RKO (cell line): ENCODE data around the gene SPEN.
A peak's percentile ranks its signal among the peaks of the same experiment; 100 is the strongest.

Experiments used
- DNase-seq: peaks from one replicate; pipeline ENCODE4 v3.0.0-alpha.2; 2016; ENCODE audit warnings: low spot score

Gene SPEN

DNA sequence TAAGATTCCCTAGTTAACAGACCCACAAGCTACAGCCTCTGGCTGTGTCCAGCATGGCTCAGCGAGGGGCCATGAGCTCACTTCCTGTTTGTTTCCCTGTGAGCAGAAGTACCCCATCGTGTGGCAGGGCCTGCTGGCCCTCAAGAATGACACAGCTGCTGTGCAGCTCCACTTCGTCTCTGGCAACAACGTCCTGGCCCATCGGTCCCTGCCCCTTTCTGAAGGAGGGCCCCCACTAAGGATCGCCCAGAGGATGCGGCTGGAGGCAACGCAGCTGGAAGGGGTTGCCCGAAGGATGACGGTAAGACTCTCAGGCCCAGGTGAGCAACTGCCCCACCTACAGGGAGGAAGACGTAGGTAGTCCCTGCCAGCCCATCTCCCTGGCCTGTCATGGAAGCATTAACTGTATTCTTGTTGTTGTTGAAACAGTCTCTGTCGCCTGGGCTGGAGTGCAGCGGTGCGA is 90.2 kb downstream of the SPEN start:
- peak; percentile 55 for DNase-seq

DNA sequence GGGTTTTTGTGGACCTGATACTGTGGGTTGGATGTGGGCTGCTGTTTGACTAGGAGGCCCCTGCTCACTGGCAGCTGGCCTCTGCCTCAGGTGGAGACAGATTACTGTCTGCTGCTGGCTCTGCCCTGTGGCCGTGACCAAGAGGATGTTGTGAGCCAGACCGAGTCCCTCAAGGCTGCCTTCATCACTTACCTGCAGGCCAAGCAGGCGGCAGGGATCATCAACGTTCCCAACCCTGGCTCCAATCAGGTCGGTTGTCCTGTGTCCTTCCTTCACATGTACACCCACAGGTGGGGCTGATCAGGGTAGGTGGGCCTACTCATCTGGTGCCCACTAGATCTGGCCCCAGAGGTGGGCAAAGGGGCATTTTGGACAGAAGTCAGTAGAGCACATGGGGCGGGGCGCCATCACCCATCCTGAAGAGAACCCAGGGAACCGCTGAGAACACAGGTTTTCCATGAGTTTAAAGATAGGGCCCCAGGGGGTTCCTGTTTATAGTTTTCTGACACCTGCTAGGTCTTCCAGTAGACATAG is 91.2 kb downstream of the SPEN start:
- DNase-seq, result no peak

DNA sequence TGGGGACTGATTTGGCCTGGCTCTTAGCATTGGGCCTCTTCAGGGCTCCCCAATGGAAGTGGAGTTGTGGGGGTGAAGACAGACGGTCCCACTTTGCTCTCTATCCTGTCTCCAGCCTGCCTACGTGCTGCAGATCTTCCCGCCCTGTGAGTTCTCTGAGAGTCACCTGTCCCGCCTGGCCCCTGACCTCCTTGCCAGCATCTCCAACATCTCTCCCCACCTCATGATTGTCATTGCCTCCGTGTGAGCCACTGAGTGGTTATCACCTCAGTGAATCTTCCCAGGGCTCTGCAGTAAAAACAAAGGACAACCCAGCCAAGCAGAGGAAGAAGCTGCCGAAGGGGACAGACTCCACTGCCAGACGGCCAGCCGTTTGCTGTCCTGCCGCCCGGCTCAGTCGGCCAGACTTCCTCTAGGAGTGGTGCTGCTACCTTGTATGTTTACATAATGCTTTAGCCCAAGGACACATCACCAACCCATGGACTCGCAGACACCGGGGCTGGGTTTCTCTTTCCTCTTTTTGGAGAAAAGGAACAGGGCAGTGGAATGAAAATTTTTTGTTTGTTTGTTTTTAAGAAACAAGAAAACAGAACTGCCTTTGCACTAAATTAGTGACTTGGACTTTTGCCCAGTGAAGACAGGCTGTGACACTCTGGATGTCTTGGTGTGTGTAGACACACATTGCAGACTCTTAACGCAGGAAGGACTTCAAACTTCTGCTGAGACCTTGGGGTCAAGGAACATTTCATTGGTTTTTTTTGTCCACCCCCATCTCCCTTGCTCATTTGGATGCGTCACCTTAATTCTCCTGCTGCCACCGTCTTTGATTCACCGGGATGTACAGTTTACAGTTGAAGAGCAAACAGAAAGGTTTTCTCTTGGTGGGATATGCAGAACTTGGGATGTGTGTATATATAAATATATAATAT is 91.9 kb downstream of the SPEN start:
- no peak for DNase-seq

DNA sequence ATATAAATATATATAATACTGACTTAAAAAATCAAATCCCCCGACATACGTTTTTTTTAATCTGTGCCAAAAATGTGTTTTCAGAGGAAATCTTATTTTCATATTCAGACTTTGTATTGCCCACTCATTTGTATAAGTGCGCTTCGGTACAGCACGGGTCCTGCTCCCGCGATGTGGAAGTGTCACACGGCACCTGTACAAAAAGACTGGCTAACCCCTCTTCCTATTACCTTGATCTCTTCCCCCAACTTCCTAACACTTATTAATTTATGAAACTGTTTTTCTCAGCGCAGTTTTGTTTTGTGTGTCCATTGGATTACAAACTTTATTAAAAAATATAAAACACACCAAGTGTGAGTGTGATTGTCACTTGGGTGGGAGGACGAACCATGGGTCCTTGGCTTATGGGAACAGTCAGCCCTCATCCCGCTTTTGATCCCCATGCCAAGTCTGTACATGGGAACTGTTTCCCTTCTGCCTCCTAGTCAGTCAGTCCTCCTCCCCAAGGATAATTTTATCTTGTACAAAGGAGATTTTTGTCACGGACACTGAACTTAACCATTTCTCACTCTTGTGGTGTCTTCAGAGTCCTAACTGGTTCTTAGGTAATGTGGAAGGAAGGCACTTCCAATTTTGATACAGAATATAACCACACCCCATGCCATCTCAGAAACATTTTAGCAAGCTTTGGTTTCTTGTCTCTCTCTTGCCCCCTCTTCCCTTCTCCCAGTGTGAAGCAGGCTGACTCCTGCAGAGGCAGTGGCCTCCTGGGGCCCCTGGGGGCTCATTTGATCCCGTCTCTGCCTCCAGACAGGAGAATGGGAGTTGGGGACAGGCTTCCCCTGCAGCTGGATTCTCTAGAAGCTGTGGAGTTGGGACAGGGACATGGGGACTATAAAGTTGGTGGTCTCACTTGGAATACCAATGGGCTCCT is 92.9 kb downstream of the SPEN start:
- no peak for DNase-seq

DNA sequence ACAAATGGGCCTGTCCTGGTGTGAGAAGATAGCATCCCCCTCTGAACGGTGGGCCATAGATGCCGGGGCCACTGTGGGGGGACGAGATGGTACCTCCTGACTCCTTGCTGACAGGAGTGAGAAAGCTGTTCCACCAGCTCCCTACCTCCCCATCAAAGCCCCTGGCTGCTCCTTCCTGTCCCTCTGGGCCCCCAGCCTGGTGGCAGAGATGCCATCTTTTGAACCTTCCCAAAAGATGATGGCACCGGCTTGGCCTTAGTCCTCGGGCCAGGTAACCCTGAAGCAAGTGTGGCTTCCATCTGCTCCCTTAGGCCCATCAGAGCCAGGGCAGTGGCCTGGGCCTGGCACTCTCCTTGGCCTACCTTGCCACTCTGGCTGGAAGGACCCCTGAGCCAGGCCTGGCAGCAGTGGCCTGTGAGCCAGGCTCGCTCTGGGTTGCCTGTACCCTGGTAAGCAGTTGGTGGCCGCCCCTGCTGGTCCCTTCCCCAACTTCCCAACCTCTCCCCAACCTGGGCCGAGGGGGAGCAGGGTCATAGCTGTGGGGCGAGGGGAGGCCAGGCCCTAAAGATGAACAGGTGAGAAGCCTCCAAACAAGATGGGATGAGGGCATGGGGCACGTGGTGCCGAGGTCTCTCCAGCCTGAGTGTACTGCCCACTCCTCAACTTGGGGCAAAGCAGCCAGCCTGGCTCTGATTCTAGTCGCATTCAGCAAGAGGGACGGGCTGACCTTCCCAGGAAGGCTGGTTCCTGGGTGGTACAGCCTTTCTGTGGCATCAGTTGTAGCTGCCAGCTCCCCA is 93.7 kb downstream of the SPEN start:
- no peak for DNase-seq

DNA sequence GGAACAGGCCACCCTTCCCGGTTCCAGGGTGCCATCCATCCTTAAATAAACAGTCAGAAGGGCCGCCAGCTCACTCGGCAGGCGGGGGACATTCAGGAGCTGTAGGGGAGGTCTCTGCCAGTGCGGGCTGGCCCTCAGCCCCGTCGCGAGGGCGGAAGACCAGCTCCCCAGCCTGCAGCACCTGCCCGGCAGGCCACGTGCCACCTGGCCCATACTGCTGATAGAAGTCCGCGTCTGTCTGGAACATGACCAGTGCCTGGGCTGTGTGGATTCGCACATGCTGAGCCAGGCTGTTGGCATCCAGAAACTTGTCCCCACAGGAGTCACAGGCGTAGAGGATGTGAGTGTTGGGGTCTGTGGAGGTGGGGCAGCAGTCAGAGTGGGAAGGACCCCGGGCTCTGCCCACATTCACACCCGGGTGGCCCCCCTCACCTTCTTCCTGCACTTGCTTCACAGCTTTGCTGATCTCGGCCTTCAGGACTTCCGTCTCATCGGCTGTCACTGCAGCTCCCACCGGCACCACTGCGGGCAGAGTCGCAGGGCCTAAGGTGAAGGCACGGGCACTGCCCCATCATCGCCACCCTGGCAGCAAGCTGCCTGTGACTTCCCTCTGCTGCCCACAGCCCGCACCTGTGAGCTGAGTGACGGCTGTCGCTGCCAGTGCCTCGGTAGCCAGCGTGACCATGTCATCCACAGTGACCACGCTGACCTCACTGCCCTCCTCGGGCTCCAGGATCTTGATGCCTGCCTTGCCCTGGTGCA is 94.6 kb downstream of the SPEN start:
- DNase-seq, result no peak

DNA sequence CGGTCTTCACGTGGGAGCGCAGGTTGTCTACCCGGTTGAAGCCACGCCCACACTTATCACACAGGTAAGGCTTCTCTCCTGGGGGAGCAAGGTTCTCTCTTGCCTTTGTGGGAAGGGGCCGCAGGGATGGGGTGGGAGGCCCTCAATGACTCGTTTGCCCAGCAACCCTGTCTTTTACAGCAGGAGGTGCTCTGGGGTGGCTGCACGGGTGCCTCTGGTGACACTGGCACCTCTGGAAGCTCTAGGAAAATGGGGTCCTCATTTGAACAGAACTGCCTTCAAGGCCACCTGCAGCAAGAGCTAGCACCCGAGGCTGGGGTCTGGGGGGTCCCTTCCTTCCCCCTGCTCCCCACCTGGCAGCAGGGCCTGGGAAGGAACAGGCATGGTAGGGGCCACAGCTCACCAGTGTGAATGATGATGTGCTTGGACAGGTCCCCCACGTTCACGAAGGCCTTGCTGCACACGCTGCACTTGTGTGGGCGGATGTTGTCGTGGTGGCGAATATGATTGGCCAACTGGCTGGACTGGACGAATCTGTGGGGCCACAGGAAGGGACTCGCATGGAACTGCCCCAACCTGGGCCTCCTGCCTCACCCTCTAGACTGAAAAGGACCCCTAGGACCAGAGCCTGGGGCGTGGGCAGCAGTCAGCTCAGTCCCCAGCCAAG is 95.3 kb downstream of the SPEN start:
- no peak for DNase-seq

DNA sequence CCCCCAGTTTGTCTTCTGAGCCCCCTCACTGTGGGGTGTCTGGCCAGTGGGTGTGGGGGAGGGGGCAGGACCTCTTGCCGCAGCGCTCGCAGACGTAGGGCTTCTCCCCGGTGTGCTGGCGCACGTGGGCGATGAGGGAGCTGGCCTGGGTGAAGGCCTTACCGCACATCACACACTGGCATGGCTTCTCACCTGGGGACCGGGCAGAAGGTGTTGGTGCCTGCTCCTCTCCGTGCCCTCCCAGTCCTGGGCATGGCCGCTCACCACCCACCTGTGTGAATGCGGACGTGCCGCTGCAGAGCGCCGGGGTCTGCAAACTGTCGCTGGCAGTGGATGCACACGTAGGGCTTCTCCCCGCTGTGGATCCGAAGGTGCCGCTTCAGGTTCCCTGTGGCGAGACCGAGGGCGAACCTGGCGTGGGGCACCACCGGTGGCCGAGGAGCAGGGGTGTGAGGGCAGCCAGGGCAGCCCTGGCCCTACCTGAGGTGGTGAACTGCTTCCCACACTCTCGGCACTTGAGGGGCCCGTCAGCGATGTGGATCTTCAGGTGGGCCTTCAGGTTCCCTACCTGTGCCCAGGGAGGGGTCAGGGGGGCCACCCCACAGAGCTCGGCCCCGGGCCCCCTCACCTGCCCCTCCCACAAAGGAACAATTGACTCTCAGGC is 96.0 kb downstream of the SPEN start:
- DNase-seq, result no peak

DNA sequence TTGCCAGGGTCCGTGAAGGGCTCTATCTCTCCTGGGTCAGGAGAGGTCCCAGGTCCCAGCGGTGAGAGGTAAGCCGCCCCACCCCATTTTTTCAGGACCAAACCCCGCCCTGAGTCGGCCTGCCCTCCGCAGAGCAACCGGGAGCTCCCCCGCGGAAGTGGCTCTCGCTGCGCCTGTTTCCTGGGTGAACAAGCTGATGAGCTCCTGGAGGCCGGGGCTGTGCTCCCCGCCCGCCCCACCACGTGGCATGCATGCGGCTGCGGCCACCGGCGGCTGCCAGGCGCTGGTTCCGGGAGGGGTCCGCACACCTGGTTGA is 96.4 kb downstream of the SPEN start:
- DNase-seq, result no peak

DNA sequence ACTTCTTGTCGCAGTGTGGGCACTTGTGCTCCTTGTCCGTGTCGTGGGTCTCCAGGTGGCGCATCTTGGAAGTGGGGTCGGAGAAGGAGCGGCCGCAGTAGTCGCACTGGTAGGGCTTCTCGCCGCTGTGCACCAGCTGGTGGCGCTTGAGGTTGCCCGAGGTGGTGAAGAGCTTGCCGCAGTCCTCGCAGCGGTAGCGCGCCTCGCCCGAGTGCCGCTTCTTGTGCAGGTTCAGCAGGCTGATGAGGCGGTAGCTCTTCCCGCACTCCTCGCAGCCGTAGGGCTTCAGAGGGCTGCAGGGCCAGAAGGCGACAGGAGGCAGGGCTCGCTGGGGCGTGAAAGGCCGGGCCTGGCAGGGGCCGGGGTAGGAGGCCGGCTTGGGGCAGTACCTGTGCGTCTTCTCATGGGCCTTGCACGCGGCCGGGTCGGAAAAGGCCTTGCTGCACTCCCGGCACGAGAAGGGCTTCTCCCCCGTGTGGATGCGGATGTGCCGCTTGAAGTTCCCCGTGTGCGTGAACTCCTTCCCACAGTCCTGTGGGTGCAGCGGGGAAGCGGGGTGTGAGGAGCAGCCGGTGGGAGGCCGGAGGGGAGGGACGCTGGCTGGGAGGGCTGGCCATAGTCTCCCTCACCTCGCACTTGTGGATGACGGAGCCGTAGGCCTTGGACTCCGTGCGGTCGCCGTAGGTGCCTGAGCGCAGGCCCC is 97.0 kb downstream of the SPEN start:
- no peak for DNase-seq

DNA sequence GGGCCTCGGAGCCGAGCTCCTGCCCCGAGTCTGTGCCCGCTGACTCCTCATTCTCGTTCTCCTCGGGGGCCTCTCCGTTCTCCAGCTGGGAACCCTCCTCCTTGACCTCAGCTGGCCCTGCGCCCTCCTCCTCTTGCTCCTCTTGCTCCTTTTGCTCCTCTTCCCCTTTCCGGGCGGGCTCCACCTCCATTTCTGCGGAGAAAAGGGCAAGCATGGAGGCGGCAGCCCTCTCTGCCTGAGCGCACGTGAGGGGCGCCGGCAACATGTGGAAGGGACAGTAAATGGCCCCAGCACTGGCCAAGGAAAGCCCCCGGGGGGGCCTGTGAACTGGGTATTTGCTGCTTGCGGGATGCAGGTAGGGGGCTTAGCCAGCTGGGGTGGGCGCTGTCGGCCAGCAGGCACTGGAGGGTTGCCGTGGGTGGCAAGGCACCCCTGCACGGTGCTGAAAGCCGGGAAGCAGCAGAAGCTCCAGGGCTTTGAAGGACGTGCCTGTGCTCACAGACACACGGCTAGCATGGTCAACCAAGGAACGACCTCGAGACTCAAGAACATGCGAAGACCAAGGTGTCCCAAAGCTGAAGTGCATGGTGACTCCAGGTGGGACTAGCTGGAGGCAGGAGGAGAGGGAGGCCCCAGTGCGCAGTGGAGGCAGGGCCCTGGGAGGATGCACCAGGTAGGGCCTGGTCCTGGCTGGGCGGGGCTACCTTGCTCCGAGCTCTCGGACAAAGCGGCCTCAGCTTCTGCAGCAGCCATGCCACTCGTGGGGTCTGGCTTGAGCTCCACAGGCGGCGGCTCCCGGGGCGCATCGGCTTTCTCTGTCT is 97.7 kb downstream of the SPEN start:
- no peak for DNase-seq

DNA sequence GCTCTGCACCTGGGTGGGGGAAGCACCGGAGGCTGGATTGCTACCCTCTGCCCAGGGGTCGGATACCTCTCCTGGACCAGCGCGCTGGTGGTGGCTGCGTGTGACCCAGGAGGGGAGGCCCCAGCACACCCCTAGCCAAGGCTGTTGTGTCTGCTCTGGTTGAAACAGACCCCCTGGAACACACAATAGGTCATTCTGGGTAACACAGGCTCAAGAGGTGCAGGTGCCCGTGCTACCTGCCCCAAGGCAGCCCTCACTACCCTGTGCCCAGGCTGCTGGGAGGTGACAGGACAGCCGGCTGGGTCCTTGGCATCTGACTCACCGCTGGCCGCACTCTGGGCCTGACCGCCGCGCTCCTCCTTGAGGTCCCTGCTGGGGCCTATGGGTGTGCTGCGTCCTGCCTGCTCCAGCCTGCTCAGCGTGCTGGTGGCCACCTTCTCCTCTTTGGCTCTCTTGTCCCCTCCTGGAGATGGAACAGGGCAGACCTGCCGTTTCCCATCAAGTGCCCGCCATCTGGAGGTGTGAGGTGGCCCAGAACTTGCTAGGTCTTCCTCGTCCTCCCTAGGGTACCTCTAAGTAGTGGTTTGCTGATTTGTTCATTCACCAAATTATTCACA is 98.4 kb downstream of the SPEN start:
- DNase-seq, result no peak

DNA sequence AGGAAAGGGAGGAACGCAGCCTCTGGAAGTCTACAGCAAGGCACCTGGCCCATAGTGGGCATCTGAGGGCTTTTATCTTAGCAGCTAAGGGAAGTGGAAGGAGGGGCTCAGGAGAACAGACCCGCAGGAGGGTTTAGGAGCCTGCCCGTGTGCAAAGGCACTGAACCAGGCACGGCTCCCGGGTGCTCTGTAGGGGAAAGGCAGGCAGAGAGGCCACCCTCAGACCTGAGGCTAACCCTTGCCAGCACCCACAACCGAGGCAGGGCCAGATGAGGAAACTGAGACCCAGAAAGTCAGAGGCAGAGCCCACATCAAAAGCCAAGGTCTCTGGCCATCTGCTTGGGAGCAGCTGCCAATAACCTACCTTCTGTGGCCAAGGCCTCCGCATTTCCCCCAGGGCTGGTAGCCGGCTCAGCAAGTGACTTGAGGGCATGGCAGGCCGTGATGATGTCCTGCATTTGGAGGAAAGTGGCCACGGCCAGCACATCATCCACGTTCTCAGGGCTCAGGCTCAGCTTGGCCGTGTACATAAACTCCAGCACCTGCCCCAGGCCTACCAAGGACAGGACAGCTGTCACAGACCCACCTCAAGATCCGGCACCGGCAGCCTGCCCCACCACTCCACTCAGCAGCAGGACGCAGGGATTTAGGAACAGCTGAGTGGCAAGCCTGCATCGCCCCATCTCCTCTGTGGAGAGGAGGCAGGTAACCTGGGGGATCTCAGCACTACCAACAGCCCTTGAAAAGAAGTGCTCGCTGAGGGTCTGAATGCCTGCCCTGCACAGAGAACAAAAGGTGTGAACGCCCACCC is 99.3 kb downstream of the SPEN start:
- no peak for DNase-seq

DNA sequence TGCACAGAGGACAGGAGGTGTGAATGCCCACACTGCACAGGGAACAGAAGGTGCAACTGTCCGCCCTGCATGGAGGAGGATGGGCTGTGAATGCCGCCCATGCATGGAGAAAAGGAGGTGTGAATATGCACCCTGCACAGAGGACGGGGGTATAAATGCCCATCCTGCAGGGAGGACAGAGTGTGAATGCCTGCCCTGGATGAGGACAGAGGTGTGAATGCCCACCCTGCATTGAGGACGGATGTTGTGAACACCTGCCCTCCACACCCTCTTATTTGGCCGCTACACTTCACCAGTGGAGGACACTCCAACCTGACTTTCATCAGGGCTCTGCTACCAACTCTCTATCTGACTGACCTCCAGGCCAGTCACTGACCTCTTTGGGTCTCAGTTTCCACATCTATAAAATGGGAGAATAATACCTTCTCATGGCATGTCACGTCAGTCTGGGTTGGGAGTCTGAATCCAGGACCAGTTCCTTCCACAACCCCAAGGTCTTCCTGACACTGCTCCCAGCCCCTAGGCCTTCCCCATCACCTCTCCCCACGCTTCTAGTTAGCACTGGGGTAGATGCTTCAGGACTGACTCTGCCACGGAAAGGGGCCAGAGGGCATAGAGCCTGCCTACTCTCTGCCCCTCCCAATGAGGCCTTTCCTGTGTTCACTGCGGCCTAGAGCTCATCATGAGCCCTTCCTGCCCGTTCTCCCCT is 100.0 kb downstream of the SPEN start:
- DNase-seq, result no peak

DNA sequence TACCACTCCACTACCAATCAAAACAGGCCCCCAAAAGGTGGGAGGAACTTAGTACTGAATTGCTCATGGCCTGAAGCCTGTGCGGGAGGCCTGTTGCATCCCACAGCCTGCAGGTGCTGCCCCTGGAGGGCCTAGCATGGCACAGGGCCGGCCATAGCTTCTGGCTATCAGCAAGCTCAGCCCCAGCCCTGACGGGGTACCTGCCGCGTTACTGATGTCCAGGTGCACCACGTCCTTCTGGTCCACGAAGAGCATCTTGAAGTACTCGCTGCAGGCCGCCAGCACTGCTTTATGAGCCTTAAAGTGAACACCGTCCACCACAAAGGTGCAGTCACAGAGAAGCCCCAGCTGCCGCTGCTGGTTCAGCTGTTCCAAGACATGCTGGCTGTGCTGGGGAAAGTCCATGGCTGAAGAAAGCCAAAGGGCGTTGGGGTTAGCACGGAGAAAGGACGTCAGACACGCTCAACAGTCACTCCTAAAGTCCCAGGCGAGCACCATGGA is 100.6 kb downstream of the SPEN start:
- no peak for DNase-seq
